HUES48 (cell line): Measurements from ENCODE around the gene JUP.

Source experiments
- H3K27ac ChIP-seq: one replicate; pipeline ENCODE4 v1.7.0; 2013; ENCODE audit warnings: low read depth, low read length, inconsistent platforms
- H3K27me3 ChIP-seq: 2 replicates; pipeline ENCODE4 v1.6.1; 2013; ENCODE audit warnings: mild to moderate bottlenecking, low read length; ENCODE audit not compliant: control insufficient read depth, insufficient read depth
- H3K36me3 ChIP-seq: 2 replicates; pipeline ENCODE4 v1.6.1; 2013; ENCODE audit warnings: low read length; ENCODE audit not compliant: control insufficient read depth, insufficient read depth
- H3K4me1 ChIP-seq: 2 replicates; pipeline ENCODE4 v1.6.1; 2013; ENCODE audit warnings: mild to moderate bottlenecking, low read length; ENCODE audit not compliant: control insufficient read depth, insufficient read depth
- H3K4me3 ChIP-seq: 2 replicates; pipeline ENCODE4 v1.5.1; 2013; ENCODE audit warnings: mild to moderate bottlenecking, low read depth, low read length
- H3K9ac ChIP-seq: 2 replicates; pipeline ENCODE4 v1.6.1; 2013; ENCODE audit warnings: mild to moderate bottlenecking, low read depth, low read length, moderate library complexity
- H3K9me3 ChIP-seq: 2 replicates; pipeline ENCODE4 v1.6.1; 2013; ENCODE audit warnings: low read length; ENCODE audit not compliant: control insufficient read depth, insufficient read depth

The JUP gene

DNA sequence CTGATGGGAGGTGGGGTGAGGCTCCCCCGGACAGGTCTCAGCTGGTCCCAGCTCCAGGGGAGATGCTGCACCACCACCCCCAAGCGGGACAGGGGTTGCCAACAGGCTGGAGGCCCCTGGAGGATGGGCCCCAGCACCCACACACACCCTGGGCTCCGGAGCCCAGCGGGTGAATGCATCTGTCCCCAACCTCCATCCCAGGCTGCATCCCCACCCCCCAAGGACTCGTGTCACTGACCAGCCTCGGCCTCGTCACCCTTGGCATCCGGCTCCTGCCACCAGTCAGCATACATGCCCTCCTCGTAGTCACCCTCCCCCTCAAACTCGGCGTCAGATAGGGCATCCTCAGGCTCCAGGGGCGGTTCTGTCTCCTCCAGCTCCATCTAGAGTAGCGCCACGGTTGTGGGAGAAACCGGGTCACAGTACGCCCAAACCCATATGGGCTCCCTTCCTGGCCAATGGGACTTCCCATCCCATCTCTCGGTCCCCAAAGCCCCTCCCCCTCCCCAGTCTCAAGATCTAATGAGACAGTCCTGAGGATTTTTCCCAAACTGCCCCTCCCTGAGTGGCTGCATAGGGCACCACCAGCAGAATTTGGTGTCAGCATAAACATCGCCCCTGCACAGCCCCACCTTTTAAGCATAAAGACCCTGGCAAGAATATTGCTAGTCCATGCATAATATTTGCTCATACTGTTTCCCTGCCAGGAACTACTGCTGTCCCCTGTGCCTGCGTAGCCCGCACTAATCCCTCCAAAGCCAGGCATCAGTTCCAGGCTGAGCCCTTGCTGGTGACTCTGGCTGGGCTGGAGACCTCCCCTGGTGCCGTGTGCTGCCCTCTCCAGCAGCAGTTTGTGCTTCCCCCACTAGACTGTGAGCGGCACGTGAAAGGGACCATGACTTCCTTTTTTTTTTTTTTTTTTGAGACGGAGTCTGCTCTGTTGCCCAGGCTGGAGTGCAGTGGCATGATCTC lies 16.8 kb upstream of the JUP start:
- Histone ChIP-seq H3K9me3 (no peaks in the 10 kb centered on the region), H3K27me3 (no peaks in the 10 kb centered on the region), H3K4me1 (peaks cover 7% of the 10 kb centered on the region), H3K27ac (peak overlapping the region; percentile 10), H3K4me3 (no peak overlapping the region), H3K36me3 (peaks cover 4% of the 10 kb centered on the region), H3K9ac (no peak overlapping the region)

DNA sequence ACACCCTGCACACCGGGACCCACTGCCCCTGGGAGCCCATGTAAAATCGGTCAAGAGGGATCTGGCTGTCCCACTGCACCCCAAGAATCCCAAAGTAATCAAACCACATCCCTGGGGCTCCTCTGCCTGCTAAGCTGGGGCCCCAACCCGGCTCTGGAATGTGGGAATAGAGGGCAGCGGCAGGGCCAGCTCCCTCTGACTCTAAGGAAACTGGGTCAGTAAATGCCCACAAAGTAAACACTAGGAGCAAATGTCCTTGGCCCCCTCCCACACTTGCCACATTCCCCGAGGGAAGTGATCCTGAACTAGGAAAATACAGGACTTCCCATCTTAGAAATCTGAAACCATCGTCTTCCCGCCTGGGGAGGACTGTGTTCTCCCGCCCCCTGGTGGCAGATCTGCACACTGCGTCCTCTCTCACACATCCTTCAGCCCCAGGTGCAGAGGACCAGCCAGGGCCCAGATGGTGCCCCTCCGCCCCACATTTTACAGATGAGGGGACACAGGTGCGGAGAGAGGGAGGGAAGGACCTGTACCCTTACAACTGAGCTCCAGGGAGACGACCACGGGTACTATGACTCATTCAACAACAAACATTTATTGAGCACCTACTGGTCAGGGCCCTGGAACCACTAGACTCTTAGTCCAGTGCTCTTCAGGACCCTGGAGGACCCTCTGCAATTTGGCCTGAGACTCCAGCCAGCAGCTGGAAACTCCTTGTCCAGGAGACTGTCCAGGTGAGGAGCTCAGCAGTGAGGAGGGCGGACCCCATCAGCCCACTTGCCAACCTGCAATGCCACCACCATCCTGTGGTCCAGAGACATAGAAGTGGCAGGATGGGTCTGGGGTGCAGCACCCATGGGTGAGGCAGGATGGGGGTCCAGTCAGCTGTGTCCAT lies 15.1 kb upstream of the JUP start:
- peaks cover 7% of the 10 kb centered on the region for H3K4me1 ChIP-seq
- no peak overlapping the region for H3K9ac ChIP-seq
- H3K9me3 ChIP-seq, result no peaks in the 10 kb centered on the region
- peak overlapping the region; percentile 28; the same call in 1 of the 2 replicates for H3K4me3 ChIP-seq
- H3K36me3 ChIP-seq, result peaks cover 3% of the 10 kb centered on the region
- H3K27ac ChIP-seq, result peak overlapping the region; percentile 77
- no peaks in the 10 kb centered on the region for H3K27me3 ChIP-seq

DNA sequence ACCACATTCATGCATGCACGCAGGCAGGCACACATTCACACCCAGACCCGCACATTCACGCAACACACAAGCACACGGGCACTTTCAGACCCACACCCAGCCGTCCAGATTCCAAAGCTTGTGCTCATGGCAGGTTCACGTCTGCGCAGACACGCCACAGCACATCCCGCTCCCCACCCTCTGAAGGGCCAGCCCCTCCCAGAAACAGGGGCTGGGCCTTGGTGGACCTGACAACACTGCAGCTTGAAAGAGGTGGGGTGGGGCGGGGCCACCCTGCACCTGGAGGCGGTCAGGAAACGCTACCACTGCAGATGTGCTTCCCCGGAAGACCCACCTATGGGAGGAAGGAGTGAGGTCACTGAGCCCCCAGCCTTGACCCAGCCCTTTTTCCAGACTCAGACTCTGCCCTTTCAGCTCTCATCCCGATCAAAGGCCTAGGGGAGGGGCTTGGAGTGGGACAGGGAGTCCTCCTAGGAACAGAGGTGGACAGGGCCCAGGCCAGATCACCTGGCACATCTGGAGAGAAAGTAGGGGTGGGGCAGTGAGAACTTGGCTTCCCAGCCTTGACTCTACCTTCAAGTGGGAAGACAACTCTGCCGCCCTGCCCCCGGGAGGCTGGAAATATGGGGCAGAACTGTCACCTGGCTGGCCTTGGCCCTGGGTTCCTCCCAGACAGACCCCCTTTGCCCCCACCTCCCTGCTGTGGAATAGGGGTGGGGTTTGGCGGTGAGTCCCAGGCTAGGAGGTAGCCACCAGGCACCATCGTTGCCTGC lies 14.3 kb upstream of the JUP start:
- H3K36me3 ChIP-seq, result no peaks in the 10 kb centered on the region

DNA sequence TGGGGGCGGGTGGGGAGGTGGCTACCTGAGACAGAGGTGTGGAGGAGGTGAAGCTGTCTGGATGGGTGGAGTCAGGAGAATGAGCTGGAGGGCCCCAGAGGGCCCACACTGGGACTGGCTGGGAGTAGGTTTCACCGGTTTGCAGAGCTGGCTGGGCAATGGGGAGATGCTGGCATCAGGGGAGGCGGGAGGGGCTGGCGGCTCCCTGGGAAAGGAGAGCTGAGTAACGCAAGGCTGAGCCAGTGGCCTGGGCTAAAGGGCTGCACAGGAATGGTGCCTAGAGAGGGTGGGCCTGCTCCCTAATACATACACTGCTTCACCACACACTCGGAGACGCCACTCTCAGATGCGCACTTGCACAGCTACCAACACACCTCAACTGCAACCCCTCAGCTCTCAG lies 12.9 kb upstream of the JUP start:
- no peaks in the 10 kb centered on the region for H3K36me3 ChIP-seq
- H3K9me3 ChIP-seq, result no peaks in the 10 kb centered on the region
- no peak overlapping the region for H3K9ac ChIP-seq
- peaks cover 4% of the 10 kb centered on the region; the same call in 1 of the 2 replicates for H3K27me3 ChIP-seq
- peaks cover 9% of the 10 kb centered on the region for H3K4me1 ChIP-seq
- H3K4me3 ChIP-seq, result no peak overlapping the region
- H3K27ac ChIP-seq, result no peak overlapping the region

More for the DNA sequence above, 14.3 kb upstream of the JUP start:
- Histone ChIP-seq H3K27me3 (no peaks in the 10 kb centered on the region), H3K27ac (peak overlapping the region; percentile 77), H3K4me1 (peaks cover 7% of the 10 kb centered on the region), H3K9me3 (no peaks in the 10 kb centered on the region), H3K9ac (no peak overlapping the region), H3K4me3 (peak overlapping the region; percentile 28; the same call in 1 of the 2 replicates)

DNA sequence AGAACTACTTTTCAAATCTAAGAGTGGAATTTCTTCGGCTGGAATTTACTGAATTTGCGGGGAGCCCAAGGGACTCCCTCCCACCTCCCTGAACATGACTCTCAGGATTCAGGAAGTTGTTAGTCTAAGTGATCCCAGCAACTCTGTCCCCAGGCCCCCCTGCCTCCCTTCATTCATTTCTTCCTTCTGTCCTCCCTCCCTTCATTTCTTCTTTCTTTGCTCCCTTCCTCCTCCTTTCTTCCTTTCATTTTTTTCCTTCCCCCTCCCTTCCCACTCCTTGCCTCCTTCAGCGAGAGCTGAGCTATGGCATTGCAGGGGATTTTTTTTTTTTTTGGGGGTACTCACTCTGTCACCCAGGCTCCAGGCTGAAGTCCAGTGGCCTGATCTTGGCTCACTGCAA lies 10.9 kb upstream of the JUP start:
- Histone ChIP-seq H3K36me3 (no peaks in the 10 kb centered on the region), H3K27me3 (peaks cover 17% of the 10 kb centered on the region), H3K4me1 (peaks cover 26% of the 10 kb centered on the region), H3K9me3 (no peaks in the 10 kb centered on the region), H3K27ac (no peak overlapping the region), H3K4me3 (no peak overlapping the region), H3K9ac (no peak overlapping the region)

DNA sequence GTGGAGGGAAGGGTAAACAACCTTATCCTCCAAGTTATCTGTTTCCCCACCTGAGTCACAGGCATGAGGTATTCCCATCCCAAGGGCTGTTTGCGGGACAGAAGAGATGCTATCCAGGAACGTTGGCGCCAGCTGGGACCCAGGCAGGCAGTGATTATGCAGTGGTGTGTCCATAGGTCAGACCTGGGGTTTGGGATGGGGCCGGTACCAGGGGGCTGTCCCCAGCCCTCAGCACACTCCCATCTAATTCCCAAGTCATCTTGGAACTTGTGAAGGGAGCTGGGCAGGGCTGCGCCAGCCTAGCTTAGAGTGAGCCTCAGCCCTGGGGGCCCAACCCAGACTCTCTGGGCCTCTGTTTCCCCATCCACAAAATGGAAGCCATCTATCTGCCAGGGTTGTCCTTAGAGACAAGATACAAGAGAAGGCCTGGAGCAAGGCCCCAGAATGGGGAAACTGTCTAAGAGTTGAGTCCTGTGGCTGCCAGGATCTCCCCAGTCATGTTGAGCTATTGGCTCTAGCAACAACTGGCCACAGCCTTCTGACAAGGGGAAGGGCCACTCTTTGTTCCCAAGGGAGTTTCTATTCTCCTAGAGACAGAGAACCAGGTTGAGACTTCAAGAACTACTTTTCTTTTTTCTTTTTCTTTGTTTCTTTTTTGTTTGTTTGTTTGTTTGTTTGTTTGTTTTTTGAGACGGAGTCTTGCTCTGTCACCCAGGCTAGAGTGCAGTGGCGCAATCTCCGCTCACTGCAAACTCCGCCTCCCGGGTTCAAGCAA lies 9.8 kb upstream of the JUP start:
- Histone ChIP-seq H3K9ac (no peak overlapping the region), H3K4me1 (peaks cover 24% of the 10 kb centered on the region), H3K27ac (no peak overlapping the region), H3K27me3 (peaks cover 17% of the 10 kb centered on the region), H3K9me3 (no peaks in the 10 kb centered on the region), H3K36me3 (no peaks in the 10 kb centered on the region), H3K4me3 (no peak overlapping the region)

DNA sequence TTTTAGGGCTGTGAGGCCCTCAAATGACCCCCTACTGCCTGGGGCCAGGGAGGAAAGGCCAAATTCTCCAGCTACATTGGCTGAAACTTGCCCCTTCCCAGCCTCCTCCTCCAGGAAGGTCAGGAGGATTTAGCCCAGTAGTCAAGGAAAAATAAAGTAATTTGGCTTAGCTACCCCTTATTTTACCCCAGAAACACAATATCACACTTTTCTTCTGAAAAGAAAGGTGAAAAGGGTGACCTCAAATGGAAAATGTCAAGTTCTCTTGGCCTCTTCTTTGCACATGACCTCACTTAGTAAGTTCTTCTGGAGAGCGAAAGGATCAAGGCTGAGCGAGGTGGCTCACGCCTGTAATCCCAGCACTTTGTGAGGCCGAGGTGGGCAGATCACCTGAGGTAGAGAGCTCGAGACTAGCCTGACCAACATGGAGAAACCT lies 8.0 kb upstream of the JUP start:
- Histone ChIP-seq H3K36me3 (no peaks in the 10 kb centered on the region), H3K9ac (no peak overlapping the region), H3K4me1 (peaks cover 19% of the 10 kb centered on the region), H3K4me3 (no peak overlapping the region), H3K27ac (no peak overlapping the region), H3K9me3 (no peaks in the 10 kb centered on the region), H3K27me3 (peaks cover 17% of the 10 kb centered on the region)

GRCh38 chr17:41793784-41794539 lies 7.5 kb upstream of the JUP start:
- Histone ChIP-seq H3K9me3 (no peaks in the 10 kb centered on the region), H3K27ac (peak overlapping the region; percentile 80), H3K4me1 (peaks cover 19% of the 10 kb centered on the region), H3K36me3 (no peaks in the 10 kb centered on the region), H3K4me3 (peak overlapping the region; percentile 41), H3K9ac (no peak overlapping the region), H3K27me3 (peaks cover 17% of the 10 kb centered on the region)

GRCh38 chr17:41792845-41793783 lies 6.6 kb upstream of the JUP start:
- H3K4me3 ChIP-seq, result peak overlapping the region; percentile 41
- H3K9ac ChIP-seq, result no peak overlapping the region
- H3K27me3 ChIP-seq, result peaks cover 17% of the 10 kb centered on the region
- peak overlapping the region; percentile 80 for H3K27ac ChIP-seq
- no peaks in the 10 kb centered on the region for H3K36me3 ChIP-seq
- peaks cover 19% of the 10 kb centered on the region for H3K4me1 ChIP-seq
- H3K9me3 ChIP-seq, result no peaks in the 10 kb centered on the region
